Fibroblast of lung (primary cell): ENCODE data around the gene RINL. TPM values are rescaled to one million over a fixed set of nuclear protein-coding genes. Genes with fewer than 3 reads are reported as not detected.

Experiments
- DNase-seq, 2 donors: peaks; one replicate each; pipeline versions ENCODE4 v3.0.0 to v3.0.0-alpha.2; 2010; ENCODE audit warnings: low read depth in 2 of 2
- H2AFZ ChIP-seq: 2 replicates; pipeline ENCODE4 v1.5.1; 2012; ENCODE audit warnings: low read length, control low read depth, inconsistent platforms
- H3K27ac ChIP-seq: 2 replicates; pipeline ENCODE4 v1.5.1; 2011; ENCODE audit warnings: low read length, control low read depth; ENCODE audit not compliant: insufficient read depth
- H3K27me3 ChIP-seq: 2 replicates; pipeline ENCODE4 v1.5.1; 2011; ENCODE audit warnings: mild to moderate bottlenecking, low read length; ENCODE audit not compliant: control insufficient read depth, insufficient read depth
- H3K36me3 ChIP-seq: 2 replicates; pipeline ENCODE4 v1.5.1; 2011; ENCODE audit warnings: low read length; ENCODE audit not compliant: control insufficient read depth, insufficient read depth
- H3K4me1 ChIP-seq: 2 replicates; pipeline ENCODE4 v1.5.1; 2011; ENCODE audit warnings: low read length; ENCODE audit not compliant: control insufficient read depth, insufficient read depth; ENCODE audit errors: extremely low read depth
- H3K4me2 ChIP-seq: 2 replicates; pipeline ENCODE4 v1.5.1; 2011; ENCODE audit warnings: low read length, control low read depth; ENCODE audit not compliant: insufficient read depth; ENCODE audit errors: extremely low read depth
- H3K4me3 ChIP-seq, 4 experiments: fragments of 200-600 bp in 1 of 4; sonication (generic) in 1 of 4; replicated peaks in 1 of 4; 2 replicates each; pipeline ENCODE4 v1.5.1; 2011 to 2016; ENCODE audit warnings: low read length in 4 of 4, low read depth in 3 of 4, mild to moderate bottlenecking in 3 of 4, control low read depth in 2 of 4, inconsistent platforms in 1 of 4, mixed read lengths in 1 of 4; ENCODE audit not compliant: insufficient read depth in 1 of 4; ENCODE audit errors: control extremely low read depth in 1 of 4
- H3K79me2 ChIP-seq: 2 replicates; pipeline ENCODE4 v1.5.1; 2012; ENCODE audit warnings: mild to moderate bottlenecking, low read length, inconsistent platforms; ENCODE audit not compliant: control insufficient read depth, insufficient read depth
- H3K9ac ChIP-seq: 2 replicates; pipeline ENCODE4 v1.5.1; 2011; ENCODE audit warnings: mild to moderate bottlenecking, low read length, control low read depth; ENCODE audit not compliant: insufficient read depth
- H3K9me3 ChIP-seq: 2 replicates; pipeline ENCODE4 v1.5.1; 2012; ENCODE audit warnings: low read depth, low read length; ENCODE audit not compliant: control insufficient read depth, insufficient read depth
- H4K20me1 ChIP-seq: 2 replicates; pipeline ENCODE4 v1.5.1; 2011; ENCODE audit warnings: low read length; ENCODE audit not compliant: control insufficient read depth, insufficient read depth; ENCODE audit errors: extremely low read depth
- CTCF ChIP-seq, 2 donors: IDR thresholded peaks in 1 of 2; conservative IDR thresholded peaks in 1 of 2; 1 replicate in 1 of 2; 2 replicates in 1 of 2; pipeline ENCODE4 v1.5.1; 2011 to 2012; ENCODE audit warnings: low read length in 2 of 2, control low read depth in 1 of 2, inconsistent platforms in 1 of 2, low read depth in 1 of 2, mild to moderate bottlenecking in 1 of 2
- EZH2 ChIP-seq: IDR thresholded peaks from 2 replicates; pipeline ENCODE4 v1.5.1; 2012; ENCODE audit warnings: low read length, control low read depth, mild to moderate bottlenecking; ENCODE audit errors: missing control alignments
- polyA minus RNA-seq: library from RNA; depleted of rRNA, polyadenylated mRNA; stranded (reverse); fragments of >200 nt; gene quantifications from 2 replicates; pipeline ENCODE4 v1.2.3, GENCODE V29; 2011; ENCODE audit warnings: low replicate concordance
- polyA plus RNA-seq, 2 donors: library from polyadenylated mRNA; depleted of rRNA in 1 of 2; stranded (reverse) in 1 of 2; unstranded in 1 of 2; fragments of >200 nt; gene quantifications; 2 replicates each; pipeline ENCODE4 v1.2.1, GENCODE V29; 2011 to 2012; ENCODE audit warnings: missing spikeins in 1 of 2
- total RNA-seq: library from RNA; depleted of rRNA; stranded (reverse); fragments of >200 nt; gene quantifications from 2 replicates; pipeline ENCODE4 v1.2.1, GENCODE V29; 2014

Gene RINL
- total RNA-seq (2.6 and 3.5 TPM in 2 replicates), polyA plus RNA-seq (0.59 and 0.86 TPM in 2 replicates), polyA minus RNA-seq (1.6 TPM in 1 of 2 replicates, not detected in the other)
- polyA plus RNA-seq (2012): 1.1 and 1.7 TPM in 2 replicates

GRCh38 chr19:38877781-38878574 lies at the start of gene RINL:
RINL (minus strand) TSS chr19:38878275; CDS start chr19:38876742, 1,533 bp downstream.
- H3K36me3 ChIP-seq: no peaks in the 10 kb centered on the region
- TF ChIP-seq CTCF (conservative IDR thresholded peaks at IDR 0.05 in 1 of 2, IDR thresholded peaks at IDR 0.05 in 1 of 2; ENCODE audit: low read depth in 1 of 2, low read length in 2 of 2): no peak
- TF ChIP-seq EZH2: no peak
- no peak within 1 kb of the TSS for H3K9ac ChIP-seq
- H3K4me3 ChIP-seq: no peak within 1 kb of the TSS
- no peaks in the 10 kb centered on the region for H3K4me1 ChIP-seq
- no peaks in the 10 kb centered on the region for H3K27me3 ChIP-seq
- DNase-seq: no peak
- no peaks in the 10 kb centered on the region for H4K20me1 ChIP-seq
- no peak within 1 kb of the TSS for H2AFZ ChIP-seq
- no peak within 1 kb of the TSS for H3K27ac ChIP-seq
- no peaks in the 10 kb centered on the region for H3K9me3 ChIP-seq
- H3K4me2 ChIP-seq: no peak within 1 kb of the TSS
- no peaks in the 10 kb centered on the region for H3K79me2 ChIP-seq

GRCh38 chr19:38924388-38924787 lies 46.3 kb upstream of the RINL start:
- H3K4me1 ChIP-seq: no peaks in the 10 kb centered on the region
- no peak overlapping the region for H3K4me3 ChIP-seq
- H2AFZ ChIP-seq: no peak overlapping the region
- no peak for TF ChIP-seq EZH2
- no peak for TF ChIP-seq CTCF (conservative IDR thresholded peaks at IDR 0.05 in 1 of 2, IDR thresholded peaks at IDR 0.05 in 1 of 2; ENCODE audit: low read depth in 1 of 2, low read length in 2 of 2)
- H3K4me2 ChIP-seq: no peak overlapping the region
- peaks cover 2% of the 10 kb centered on the region for H3K36me3 ChIP-seq
- H3K9me3 ChIP-seq: no peaks in the 10 kb centered on the region
- peaks cover 2% of the 10 kb centered on the region for H3K79me2 ChIP-seq
- H3K27ac ChIP-seq: no peak overlapping the region
- DNase-seq: no peak
- H4K20me1 ChIP-seq: no peaks in the 10 kb centered on the region
- no peaks in the 10 kb centered on the region for H3K27me3 ChIP-seq
- H3K9ac ChIP-seq: no peak overlapping the region

GRCh38 chr19:38922482-38922881 lies 44.4 kb upstream of the RINL start:
- Histone ChIP-seq H3K27me3 (no peaks in the 10 kb centered on the region), H3K27ac (no peak overlapping the region), H4K20me1 (no peaks in the 10 kb centered on the region), H3K9ac (no peak overlapping the region), H3K36me3 (peaks cover 2% of the 10 kb centered on the region), H3K4me2 (no peak overlapping the region), H3K4me3 (no peak overlapping the region), H3K4me1 (no peaks in the 10 kb centered on the region), H3K9me3 (no peaks in the 10 kb centered on the region), H2AFZ (no peak overlapping the region), H3K79me2 (no peaks in the 10 kb centered on the region)
- DNase-seq: no peak
- TF ChIP-seq EZH2 (no peak), CTCF (conservative IDR thresholded peaks at IDR 0.05 in 1 of 2, IDR thresholded peaks at IDR 0.05 in 1 of 2; ENCODE audit: low read depth in 1 of 2, low read length in 2 of 2) (no peak)
